SKM-1 treated with dmso at 0.1 percent for 144 hours (cell line): Measurements from ENCODE around the gene CRAMP1.
"Not testable (repeated sequence)": the region's sequence is repeated elsewhere in the genome, so short reads cannot be mapped to it uniquely, and the experiment has no call there.

Experiments used
- DNase-seq: peaks from one replicate; lab custom pipeline; 2025; ENCODE audit not compliant: unreplicated experiment; lab: John Stamatoyannopoulos, UW

Gene CRAMP1

GRCh38 chr16:1677942-1678499 is 65.9 kb downstream of the CRAMP1 start, which contains the start of gene JPT2:
Gene JPT2 (plus strand): TSS chr16:1678279. CDS start chr16:1678313, 34 bp downstream.
- peak; percentile 92 for DNase-seq

- DNase-seq: no peak
These were observed 66.4 kb downstream of the CRAMP1 start for GRCh38 chr16:1678500-1679098.

GRCh38 chr16:1680361-1680760 is 68.2 kb downstream of the CRAMP1 start:
- no peak for DNase-seq

- no peak for DNase-seq
These were observed 68.9 kb downstream of the CRAMP1 start for GRCh38 chr16:1681032-1681431.

GRCh38 chr16:1687427-1688316 is 75.5 kb downstream of the CRAMP1 start:
- DNase-seq: no peak

- no peak for DNase-seq
These were observed 76.8 kb downstream of the CRAMP1 start for GRCh38 chr16:1688807-1689560.

GRCh38 chr16:1689853-1690252 is 77.7 kb downstream of the CRAMP1 start:
- no peak for DNase-seq

- DNase-seq: no peak
These were observed 78.7 kb downstream of the CRAMP1 start for GRCh38 chr16:1690810-1691209.

- no peak for DNase-seq
These were observed 79.1 kb downstream of the CRAMP1 start for GRCh38 chr16:1691276-1691675.

GRCh38 chr16:1691956-1692355 is 79.8 kb downstream of the CRAMP1 start:
- no peak for DNase-seq

GRCh38 chr16:1696863-1697262 is 84.7 kb downstream of the CRAMP1 start:
- DNase-seq: no peak

GRCh38 chr16:1698680-1699079 is 86.5 kb downstream of the CRAMP1 start:
- DNase-seq: no peak

GRCh38 chr16:1700246-1700645 is 88.1 kb downstream of the CRAMP1 start:
- no peak for DNase-seq

GRCh38 chr16:1701216-1701878 is 89.2 kb downstream of the CRAMP1 start:
- DNase-seq: no peak

- DNase-seq: not testable (repeated sequence)
These were observed 93.1 kb downstream of the CRAMP1 start for GRCh38 chr16:1705324-1705687.

GRCh38 chr16:1705688-1706385 is 93.7 kb downstream of the CRAMP1 start, which contains the start of gene MAPK8IP3:
Gene MAPK8IP3 (plus strand): TSS chr16:1706195. CDS start chr16:1706340, 145 bp downstream.
- DNase-seq: peak; percentile 76

GRCh38 chr16:1706386-1707192 is 94.4 kb downstream of the CRAMP1 start:
- DNase-seq: no peak

GRCh38 chr16:1707193-1707790 is 95.1 kb downstream of the CRAMP1 start:
- no peak for DNase-seq
